SIG-M5 treated with dmso at 0.1 percent for 504 hours (cell line): ENCODE data around the gene PYCARD.
A peak's percentile ranks its signal among the peaks of the same experiment; 100 is the strongest.

Source experiments
- DNase-seq: peaks from one replicate; lab custom pipeline; 2025; ENCODE audit not compliant: unreplicated experiment; lab: John Stamatoyannopoulos, UW

Gene PYCARD

DNA sequence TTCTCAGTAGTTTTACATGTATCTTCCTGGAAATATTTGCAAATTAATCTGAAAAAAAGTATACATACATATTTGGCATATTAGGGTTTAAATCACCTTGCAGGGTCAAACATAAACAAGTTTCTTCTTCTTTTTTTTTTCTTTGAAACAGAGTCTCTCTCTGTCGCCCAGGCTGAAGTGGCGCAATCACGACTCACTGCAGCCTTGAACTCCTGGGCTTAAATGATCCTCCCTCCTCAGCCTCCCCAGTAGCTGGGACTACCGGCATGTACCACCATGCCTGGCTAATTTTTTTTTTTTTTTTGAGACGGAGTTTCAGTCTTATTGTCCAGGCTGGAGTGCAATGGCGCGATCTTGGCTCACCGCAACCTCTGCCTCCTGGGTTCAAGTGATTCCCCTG lies 35.2 kb downstream of the PYCARD start:
- DNase-seq = no peak

DNA sequence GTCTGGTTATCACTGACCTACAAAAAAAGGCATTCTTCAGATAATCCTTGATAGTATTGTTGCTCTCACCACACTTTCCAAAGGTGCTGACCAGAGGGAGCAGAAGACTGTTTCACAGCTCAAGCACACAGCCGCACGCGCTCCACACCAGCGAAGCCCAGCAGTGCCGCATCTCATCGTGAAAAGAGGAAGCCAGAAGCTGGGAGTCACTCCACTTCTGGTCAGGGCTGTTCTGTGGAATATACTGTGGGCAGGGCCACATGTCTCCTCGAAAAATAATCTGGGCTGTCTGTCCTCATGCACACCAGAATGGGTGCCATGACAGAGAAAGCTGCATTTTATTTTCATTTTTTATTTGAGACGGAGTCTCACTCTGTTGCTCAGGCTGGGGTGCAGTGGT lies 45.4 kb downstream of the PYCARD start:
- peak; percentile 51 for DNase-seq
